GM23338 (cell line): Measurements from ENCODE around the gene PPP4R3C. TPM values are rescaled to one million over a fixed set of nuclear protein-coding genes. Genes with fewer than 3 reads are reported as not detected.

Source experiments
- ATAC-seq: fragments of 200-7000 bp; cut with Tn5 transposase; 3 replicates; pipeline ENCODE4 v1.9.1; 2020
- DNase-seq: peaks from one replicate; pipeline ENCODE4 v3.0.0-alpha.2; 2015; ENCODE audit warnings: low spot score
- H2AFZ ChIP-seq: fragments of 200-600 bp; sonication (generic); 2 replicates; pipeline ENCODE4 v1.8.0; 2016; ENCODE audit warnings: antibody characterized with exemption, mild to moderate bottlenecking, moderate library complexity
- H3F3A ChIP-seq: fragments of 200-600 bp; sonication (generic); replicated peaks from 2 replicates; pipeline ENCODE4 v1.8.0; 2017; ENCODE audit warnings: antibody characterized with exemption, mixed run types, low read depth
- H3K27ac ChIP-seq: fragments of 200-600 bp; sonication (generic); 2 replicates; pipeline ENCODE4 v1.6.1; 2016; ENCODE audit warnings: low read depth
- H3K27me3 ChIP-seq: fragments of 200-600 bp; sonication (generic); 2 replicates; pipeline ENCODE4 v1.8.0; 2016; ENCODE audit warnings: mild to moderate bottlenecking, mixed run types, moderate library complexity; ENCODE audit not compliant: insufficient read depth
- H3K36me3 ChIP-seq: fragments of 200-600 bp; sonication (generic); 2 replicates; pipeline ENCODE4 v1.8.0; 2016; ENCODE audit warnings: mild to moderate bottlenecking; ENCODE audit not compliant: insufficient read depth
- H3K4me1 ChIP-seq: fragments of 200-600 bp; sonication (generic); 2 replicates; pipeline ENCODE4 v1.8.0; 2016; ENCODE audit warnings: mild to moderate bottlenecking, moderate library complexity; ENCODE audit not compliant: insufficient read depth
- H3K4me2 ChIP-seq: fragments of 200-600 bp; sonication (generic); 2 replicates; pipeline ENCODE4 v1.7.1; 2017; ENCODE audit warnings: mixed run types
- H3K4me3 ChIP-seq: fragments of 200-600 bp; sonication (generic); 2 replicates; pipeline ENCODE4 v1.6.1; 2016; ENCODE audit warnings: mixed run types
- H3K79me2 ChIP-seq: fragments of 200-600 bp; sonication (generic); replicated peaks from 2 replicates; pipeline ENCODE4 v1.8.0; 2017; ENCODE audit warnings: mild to moderate bottlenecking; ENCODE audit not compliant: insufficient read depth
- H3K9me2 ChIP-seq: fragments of 200-600 bp; sonication (generic); 2 replicates; pipeline ENCODE4 v1.8.0; 2017; ENCODE audit not compliant: insufficient read depth
- H4K20me1 ChIP-seq: fragments of 200-600 bp; sonication (generic); replicated peaks from 2 replicates; pipeline ENCODE4 v1.8.0; 2017; ENCODE audit warnings: mild to moderate bottlenecking; ENCODE audit not compliant: insufficient read depth
- H3K27ac Mint-ChIP-seq: 2 replicates; pipeline ENCODE4 v1.8.0; 2020; ENCODE audit warnings: inconsistent platforms, mild to moderate bottlenecking, moderate library complexity, mixed read lengths
- H3K27me3 Mint-ChIP-seq: 3 replicates; pipeline ENCODE4 v1.8.0; 2022; ENCODE audit warnings: low read depth, mild to moderate bottlenecking, moderate library complexity, mixed read lengths, inconsistent platforms; ENCODE audit not compliant: insufficient read depth, poor library complexity
- H3K36me3 Mint-ChIP-seq: 3 replicates; pipeline ENCODE4 v1.8.0; 2021; ENCODE audit warnings: low read depth, mild to moderate bottlenecking, inconsistent platforms, moderate library complexity, mixed read lengths
- H3K4me1 Mint-ChIP-seq: 3 replicates; pipeline ENCODE4 v1.8.0; 2020; ENCODE audit warnings: mild to moderate bottlenecking, inconsistent platforms, mixed read lengths
- H3K4me3 Mint-ChIP-seq: 3 replicates; pipeline ENCODE4 v1.8.0; 2021; ENCODE audit warnings: moderate library complexity, mild to moderate bottlenecking, inconsistent platforms, mixed read lengths
- H3K9me3 Mint-ChIP-seq: 3 replicates; pipeline ENCODE4 v1.8.0; 2020; ENCODE audit warnings: moderate library complexity, mild to moderate bottlenecking, inconsistent platforms, mixed read lengths
- CREB1 ChIP-seq: fragments of 250-450 bp; sonication (Bioruptor Pico); IDR thresholded peaks from 2 replicates; pipeline ENCODE4 v1.5.0; 2020; ENCODE audit warnings: low read depth, mild to moderate bottlenecking, moderate library complexity
- EZH2 ChIP-seq: fragments of 200-600 bp; sonication (generic); IDR thresholded peaks from one replicate; pipeline ENCODE4 v1.8.0; 2017; ENCODE audit warnings: antibody characterized with exemption, mild to moderate bottlenecking, low read depth; ENCODE audit not compliant: unreplicated experiment
- EZH2phosphoT487 ChIP-seq: fragments of 200-600 bp; sonication (generic); IDR thresholded peaks from one replicate; pipeline ENCODE4 v1.8.1; 2018; ENCODE audit warnings: antibody characterized with exemption; ENCODE audit not compliant: unreplicated experiment
- JUNB ChIP-seq: IDR thresholded peaks from one replicate; pipeline ENCODE4 v1.6.1; 2016; ENCODE audit warnings: antibody characterized with exemption; ENCODE audit not compliant: unreplicated experiment
- NANOG ChIP-seq: IDR thresholded peaks from 2 replicates; pipeline ENCODE4 v1.6.1; 2016; ENCODE audit warnings: antibody characterized with exemption, borderline replicate concordance
- POLR2AphosphoS5 ChIP-seq: IDR thresholded peaks from 2 replicates; pipeline ENCODE4 v1.6.1; 2016; ENCODE audit warnings: antibody characterized with exemption, low read depth
- STAT1 ChIP-seq: IDR thresholded peaks from one replicate; pipeline ENCODE4 v1.6.1; 2016; ENCODE audit warnings: antibody characterized with exemption; ENCODE audit not compliant: unreplicated experiment
- ZNF114 ChIP-seq: fragments of 250-450 bp; sonication (Bioruptor Pico); IDR thresholded peaks from 2 replicates; pipeline ENCODE4 v1.5.0; 2020; ENCODE audit warnings: mild to moderate bottlenecking, moderate library complexity
- ZNF331 ChIP-seq: fragments of 250-450 bp; sonication (Bioruptor Pico); IDR thresholded peaks from 2 replicates; pipeline ENCODE4 v1.5.0; 2020; ENCODE audit warnings: low read depth, mild to moderate bottlenecking, moderate library complexity
- long read RNA-seq: library from polyadenylated mRNA; unstranded; transcript quantifications from one replicate; pipeline ENCODE4 v2.0.0, GENCODE V29; 2020; ENCODE audit not compliant: unreplicated experiment
- polyA plus RNA-seq: library from polyadenylated mRNA; unstranded; fragments of >200 nt; fragmentation: Nextera tagmentation; extraction: Ambion mirVana; gene quantifications from 2 replicates; pipeline ENCODE4 v1.2.1, GENCODE V29; 2016
- total RNA-seq: library from RNA; depleted of rRNA; stranded (reverse); fragments of >200 nt; shearing (Covaris generic); gene quantifications from 2 replicates; pipeline ENCODE4 v1.2.3, GENCODE V29; 2014; rRNA removed
- TF ChIP-seq, protein P1 (sequence below): IDR thresholded peaks from one replicate; pipeline ENCODE4 v1.6.1; 2018; ENCODE audit warnings: antibody characterized with exemption; ENCODE audit not compliant: unreplicated experiment
- TF ChIP-seq, protein P2 (sequence below): fragments of 250-450 bp; sonication (Bioruptor Pico); IDR thresholded peaks from 2 replicates; pipeline ENCODE4 v1.5.0; 2020; ENCODE audit warnings: mild to moderate bottlenecking, moderate library complexity
- TF ChIP-seq, protein P3 (sequence below), 2 experiments: fragments of 200-600 bp in 1 of 2; sonication (generic) in 1 of 2; conservative IDR thresholded peaks; 2 replicates each; pipeline versions ENCODE4 v1.5.1 to v1.6.1; 2016 to 2017; ENCODE audit warnings: antibody characterized with exemption in 2 of 2, low read depth in 2 of 2, mild to moderate bottlenecking in 2 of 2, moderate library complexity in 1 of 2
- TF ChIP-seq, protein P4 (sequence below): IDR thresholded peaks from 2 replicates; pipeline ENCODE4 v1.6.1; 2016; ENCODE audit warnings: antibody characterized with exemption

Gene PPP4R3C
- total RNA-seq (not detected in 2 replicates), polyA plus RNA-seq (not detected in 2 replicates)
- long read RNA-seq, result 0 reads

DNA sequence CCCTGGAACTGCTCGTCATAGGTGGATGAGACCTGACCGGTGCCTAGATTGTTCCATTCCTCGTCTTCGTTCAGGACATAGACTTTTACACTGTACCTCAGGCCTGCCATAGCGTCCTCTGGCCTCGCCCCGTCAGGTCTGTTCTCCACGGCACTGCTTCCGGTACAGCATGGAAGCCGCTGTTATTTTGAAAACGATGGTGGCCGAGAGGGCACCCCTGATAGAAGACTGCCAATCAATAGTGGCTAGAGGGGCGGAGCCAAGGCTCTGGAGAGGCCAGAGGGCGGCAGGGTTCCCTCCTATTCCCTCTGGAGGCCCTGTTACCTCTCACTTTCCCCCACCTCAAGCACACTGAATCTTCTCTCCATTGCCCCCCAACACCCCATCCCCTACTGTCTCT lies at the start of gene PPP4R3C:
PPP4R3C (minus strand) TSS at position 155 of the 400 bp plus-strand sequence; CDS start at position 110, 45 bp downstream.
- Histone ChIP-seq H3K36me3 (no peaks in the 10 kb centered on the region), H3K4me3 (no peak within 1 kb of the TSS), H2AFZ (no peak within 1 kb of the TSS), H3K27ac (no peak within 1 kb of the TSS), H3K4me1 (no peaks in the 10 kb centered on the region), H3K27me3 (no peaks in the 10 kb centered on the region), H3K9me2 (no peaks in the 10 kb centered on the region), H4K20me1 (no peaks in the 10 kb centered on the region), H3K4me2 (no peak within 1 kb of the TSS), H3K79me2 (no peaks in the 10 kb centered on the region), H3F3A (no peaks in the 10 kb centered on the region)
- Mint-ChIP-seq H3K4me3 (no peak within 1 kb of the TSS), H3K36me3 (no peaks in the 10 kb centered on the region), H3K27me3 (no peaks in the 10 kb centered on the region), H3K27ac (no peak within 1 kb of the TSS), H3K9me3 (peaks cover 8% of the 10 kb centered on the region; the same call in 2 of the 3 replicates), H3K4me1 (no peaks in the 10 kb centered on the region)
- TF ChIP-seq, protein P1, sequence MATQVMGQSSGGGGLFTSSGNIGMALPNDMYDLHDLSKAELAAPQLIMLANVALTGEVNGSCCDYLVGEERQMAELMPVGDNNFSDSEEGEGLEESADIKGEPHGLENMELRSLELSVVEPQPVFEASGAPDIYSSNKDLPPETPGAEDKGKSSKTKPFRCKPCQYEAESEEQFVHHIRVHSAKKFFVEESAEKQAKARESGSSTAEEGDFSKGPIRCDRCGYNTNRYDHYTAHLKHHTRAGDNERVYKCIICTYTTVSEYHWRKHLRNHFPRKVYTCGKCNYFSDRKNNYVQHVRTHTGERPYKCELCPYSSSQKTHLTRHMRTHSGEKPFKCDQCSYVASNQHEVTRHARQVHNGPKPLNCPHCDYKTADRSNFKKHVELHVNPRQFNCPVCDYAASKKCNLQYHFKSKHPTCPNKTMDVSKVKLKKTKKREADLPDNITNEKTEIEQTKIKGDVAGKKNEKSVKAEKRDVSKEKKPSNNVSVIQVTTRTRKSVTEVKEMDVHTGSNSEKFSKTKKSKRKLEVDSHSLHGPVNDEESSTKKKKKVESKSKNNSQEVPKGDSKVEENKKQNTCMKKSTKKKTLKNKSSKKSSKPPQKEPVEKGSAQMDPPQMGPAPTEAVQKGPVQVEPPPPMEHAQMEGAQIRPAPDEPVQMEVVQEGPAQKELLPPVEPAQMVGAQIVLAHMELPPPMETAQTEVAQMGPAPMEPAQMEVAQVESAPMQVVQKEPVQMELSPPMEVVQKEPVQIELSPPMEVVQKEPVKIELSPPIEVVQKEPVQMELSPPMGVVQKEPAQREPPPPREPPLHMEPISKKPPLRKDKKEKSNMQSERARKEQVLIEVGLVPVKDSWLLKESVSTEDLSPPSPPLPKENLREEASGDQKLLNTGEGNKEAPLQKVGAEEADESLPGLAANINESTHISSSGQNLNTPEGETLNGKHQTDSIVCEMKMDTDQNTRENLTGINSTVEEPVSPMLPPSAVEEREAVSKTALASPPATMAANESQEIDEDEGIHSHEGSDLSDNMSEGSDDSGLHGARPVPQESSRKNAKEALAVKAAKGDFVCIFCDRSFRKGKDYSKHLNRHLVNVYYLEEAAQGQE, result no peak
- TF ChIP-seq EZH2phosphoT487 (no peak), POLR2AphosphoS5 (no peak), JUNB (no peak), NANOG (no peak), ZNF114 (CRISPR knock-in tag) (no peak), EZH2 (no peak), STAT1 (no peak), ZNF331 (CRISPR knock-in tag) (no peak), CREB1 (CRISPR knock-in tag) (no peak)
- TF ChIP-seq, protein P2, sequence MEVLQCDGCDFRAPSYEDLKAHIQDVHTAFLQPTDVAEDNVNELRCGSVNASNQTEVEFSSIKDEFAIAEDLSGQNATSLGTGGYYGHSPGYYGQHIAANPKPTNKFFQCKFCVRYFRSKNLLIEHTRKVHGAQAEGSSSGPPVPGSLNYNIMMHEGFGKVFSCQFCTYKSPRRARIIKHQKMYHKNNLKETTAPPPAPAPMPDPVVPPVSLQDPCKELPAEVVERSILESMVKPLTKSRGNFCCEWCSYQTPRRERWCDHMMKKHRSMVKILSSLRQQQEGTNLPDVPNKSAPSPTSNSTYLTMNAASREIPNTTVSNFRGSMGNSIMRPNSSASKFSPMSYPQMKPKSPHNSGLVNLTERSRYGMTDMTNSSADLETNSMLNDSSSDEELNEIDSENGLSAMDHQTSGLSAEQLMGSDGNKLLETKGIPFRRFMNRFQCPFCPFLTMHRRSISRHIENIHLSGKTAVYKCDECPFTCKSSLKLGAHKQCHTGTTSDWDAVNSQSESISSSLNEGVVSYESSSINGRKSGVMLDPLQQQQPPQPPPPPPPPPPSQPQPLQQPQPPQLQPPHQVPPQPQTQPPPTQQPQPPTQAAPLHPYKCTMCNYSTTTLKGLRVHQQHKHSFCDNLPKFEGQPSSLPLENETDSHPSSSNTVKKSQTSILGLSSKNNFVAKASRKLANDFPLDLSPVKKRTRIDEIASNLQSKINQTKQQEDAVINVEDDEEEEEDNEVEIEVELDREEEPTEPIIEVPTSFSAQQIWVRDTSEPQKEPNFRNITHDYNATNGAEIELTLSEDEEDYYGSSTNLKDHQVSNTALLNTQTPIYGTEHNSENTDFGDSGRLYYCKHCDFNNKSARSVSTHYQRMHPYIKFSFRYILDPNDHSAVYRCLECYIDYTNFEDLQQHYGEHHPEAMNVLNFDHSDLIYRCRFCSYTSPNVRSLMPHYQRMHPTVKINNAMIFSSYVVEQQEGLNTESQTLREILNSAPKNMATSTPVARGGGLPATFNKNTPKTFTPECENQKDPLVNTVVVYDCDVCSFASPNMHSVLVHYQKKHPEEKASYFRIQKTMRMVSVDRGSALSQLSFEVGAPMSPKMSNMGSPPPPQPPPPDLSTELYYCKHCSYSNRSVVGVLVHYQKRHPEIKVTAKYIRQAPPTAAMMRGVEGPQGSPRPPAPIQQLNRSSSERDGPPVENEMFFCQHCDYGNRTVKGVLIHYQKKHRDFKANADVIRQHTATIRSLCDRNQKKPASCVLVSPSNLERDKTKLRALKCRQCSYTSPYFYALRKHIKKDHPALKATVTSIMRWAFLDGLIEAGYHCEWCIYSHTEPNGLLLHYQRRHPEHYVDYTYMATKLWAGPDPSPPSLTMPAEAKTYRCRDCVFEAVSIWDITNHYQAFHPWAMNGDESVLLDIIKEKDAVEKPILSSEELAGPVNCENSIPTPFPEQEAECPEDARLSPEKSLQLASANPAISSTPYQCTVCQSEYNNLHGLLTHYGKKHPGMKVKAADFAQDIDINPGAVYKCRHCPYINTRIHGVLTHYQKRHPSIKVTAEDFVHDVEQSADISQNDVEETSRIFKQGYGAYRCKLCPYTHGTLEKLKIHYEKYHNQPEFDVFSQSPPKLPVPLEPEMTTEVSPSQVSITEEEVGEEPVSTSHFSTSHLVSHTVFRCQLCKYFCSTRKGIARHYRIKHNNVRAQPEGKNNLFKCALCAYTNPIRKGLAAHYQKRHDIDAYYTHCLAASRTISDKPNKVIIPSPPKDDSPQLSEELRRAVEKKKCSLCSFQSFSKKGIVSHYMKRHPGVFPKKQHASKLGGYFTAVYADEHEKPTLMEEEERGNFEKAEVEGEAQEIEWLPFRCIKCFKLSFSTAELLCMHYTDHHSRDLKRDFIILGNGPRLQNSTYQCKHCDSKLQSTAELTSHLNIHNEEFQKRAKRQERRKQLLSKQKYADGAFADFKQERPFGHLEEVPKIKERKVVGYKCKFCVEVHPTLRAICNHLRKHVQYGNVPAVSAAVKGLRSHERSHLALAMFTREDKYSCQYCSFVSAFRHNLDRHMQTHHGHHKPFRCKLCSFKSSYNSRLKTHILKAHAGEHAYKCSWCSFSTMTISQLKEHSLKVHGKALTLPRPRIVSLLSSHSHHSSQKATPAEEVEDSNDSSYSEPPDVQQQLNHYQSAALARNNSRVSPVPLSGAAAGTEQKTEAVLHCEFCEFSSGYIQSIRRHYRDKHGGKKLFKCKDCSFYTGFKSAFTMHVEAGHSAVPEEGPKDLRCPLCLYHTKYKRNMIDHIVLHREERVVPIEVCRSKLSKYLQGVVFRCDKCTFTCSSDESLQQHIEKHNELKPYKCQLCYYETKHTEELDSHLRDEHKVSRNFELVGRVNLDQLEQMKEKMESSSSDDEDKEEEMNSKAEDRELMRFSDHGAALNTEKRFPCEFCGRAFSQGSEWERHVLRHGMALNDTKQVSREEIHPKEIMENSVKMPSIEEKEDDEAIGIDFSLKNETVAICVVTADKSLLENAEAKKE (CRISPR knock-in tag), result no peak
- TF ChIP-seq, protein P3, sequence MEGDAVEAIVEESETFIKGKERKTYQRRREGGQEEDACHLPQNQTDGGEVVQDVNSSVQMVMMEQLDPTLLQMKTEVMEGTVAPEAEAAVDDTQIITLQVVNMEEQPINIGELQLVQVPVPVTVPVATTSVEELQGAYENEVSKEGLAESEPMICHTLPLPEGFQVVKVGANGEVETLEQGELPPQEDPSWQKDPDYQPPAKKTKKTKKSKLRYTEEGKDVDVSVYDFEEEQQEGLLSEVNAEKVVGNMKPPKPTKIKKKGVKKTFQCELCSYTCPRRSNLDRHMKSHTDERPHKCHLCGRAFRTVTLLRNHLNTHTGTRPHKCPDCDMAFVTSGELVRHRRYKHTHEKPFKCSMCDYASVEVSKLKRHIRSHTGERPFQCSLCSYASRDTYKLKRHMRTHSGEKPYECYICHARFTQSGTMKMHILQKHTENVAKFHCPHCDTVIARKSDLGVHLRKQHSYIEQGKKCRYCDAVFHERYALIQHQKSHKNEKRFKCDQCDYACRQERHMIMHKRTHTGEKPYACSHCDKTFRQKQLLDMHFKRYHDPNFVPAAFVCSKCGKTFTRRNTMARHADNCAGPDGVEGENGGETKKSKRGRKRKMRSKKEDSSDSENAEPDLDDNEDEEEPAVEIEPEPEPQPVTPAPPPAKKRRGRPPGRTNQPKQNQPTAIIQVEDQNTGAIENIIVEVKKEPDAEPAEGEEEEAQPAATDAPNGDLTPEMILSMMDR (conservative IDR thresholded peaks at IDR 0.05; ENCODE audit: low read depth in 2 of 2), result no peak
- TF ChIP-seq, protein P4, sequence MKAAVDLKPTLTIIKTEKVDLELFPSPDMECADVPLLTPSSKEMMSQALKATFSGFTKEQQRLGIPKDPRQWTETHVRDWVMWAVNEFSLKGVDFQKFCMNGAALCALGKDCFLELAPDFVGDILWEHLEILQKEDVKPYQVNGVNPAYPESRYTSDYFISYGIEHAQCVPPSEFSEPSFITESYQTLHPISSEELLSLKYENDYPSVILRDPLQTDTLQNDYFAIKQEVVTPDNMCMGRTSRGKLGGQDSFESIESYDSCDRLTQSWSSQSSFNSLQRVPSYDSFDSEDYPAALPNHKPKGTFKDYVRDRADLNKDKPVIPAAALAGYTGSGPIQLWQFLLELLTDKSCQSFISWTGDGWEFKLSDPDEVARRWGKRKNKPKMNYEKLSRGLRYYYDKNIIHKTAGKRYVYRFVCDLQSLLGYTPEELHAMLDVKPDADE, result no peak
- ATAC-seq, result no peak
- DNase-seq, result no peak
